Adipocyte (in vitro differentiated cells): ENCODE data around the gene KCNMA1.
"Not testable (repeated sequence)": the region's sequence is repeated elsewhere in the genome, so short reads cannot be mapped to it uniquely, and the experiment has no call there.

Source experiments
- DNase-seq: peaks from one replicate; pipeline ENCODE4 v3.0.0-alpha.2; 2015; ENCODE audit warnings: low read depth
- H3K27me3 ChIP-seq: replicated peaks from 2 replicates; pipeline ENCODE4 v1.7.0; 2013; ENCODE audit warnings: mild to moderate bottlenecking, low read length, moderate library complexity; ENCODE audit not compliant: control insufficient read depth, insufficient read depth
- H3K36me3 ChIP-seq: 2 replicates; pipeline ENCODE4 v1.7.0; 2013; ENCODE audit warnings: low read length, mild to moderate bottlenecking, moderate library complexity; ENCODE audit not compliant: control insufficient read depth, insufficient read depth, severe bottlenecking
- H3K4me1 ChIP-seq: 2 replicates; pipeline ENCODE4 v1.7.0; 2013; ENCODE audit warnings: mild to moderate bottlenecking, low read length, moderate library complexity; ENCODE audit not compliant: control insufficient read depth, insufficient read depth
- H3K4me3 ChIP-seq: 2 replicates; pipeline ENCODE4 v1.7.0; 2013; ENCODE audit warnings: mild to moderate bottlenecking, low read length, moderate library complexity
- H3K9ac ChIP-seq: 2 replicates; pipeline ENCODE4 v1.7.0; 2013; ENCODE audit warnings: mild to moderate bottlenecking, low read length, moderate library complexity
- H3K9me3 ChIP-seq: 2 replicates; pipeline ENCODE4 v1.7.0; 2013; ENCODE audit warnings: mild to moderate bottlenecking, low read length, moderate library complexity; ENCODE audit not compliant: control insufficient read depth

Gene KCNMA1

GRCh38 chr10:77417806-77418640, 219.6 kb downstream of the KCNMA1 start:
- no peaks in the 10 kb centered on the region for H3K27me3 ChIP-seq
- no peak for DNase-seq

GRCh38 chr10:77417359-77417758, 220.2 kb downstream of the KCNMA1 start:
- Histone ChIP-seq H3K27me3 (no peaks in the 10 kb centered on the region), H3K4me1 (peaks cover 30% of the 10 kb centered on the region), H3K4me3 (no peak overlapping the region), H3K9ac (no peak overlapping the region), H3K9me3 (no peaks in the 10 kb centered on the region), H3K36me3 (no peaks in the 10 kb centered on the region)
- peak; percentile 33 for DNase-seq

More at GRCh38 chr10:77417806-77418640, 219.6 kb downstream of the KCNMA1 start:
- H3K9ac ChIP-seq: no peak overlapping the region
- H3K4me3 ChIP-seq: no peak overlapping the region
- H3K4me1 ChIP-seq: peaks cover 30% of the 10 kb centered on the region
- no peaks in the 10 kb centered on the region for H3K9me3 ChIP-seq
- no peaks in the 10 kb centered on the region for H3K36me3 ChIP-seq

- peak; percentile 86 for DNase-seq
- H3K36me3 ChIP-seq: no peaks in the 10 kb centered on the region
- no peaks in the 10 kb centered on the region for H3K9me3 ChIP-seq
These were observed 221.1 kb downstream of the KCNMA1 start for GRCh38 chr10:77416311-77417135.

GRCh38 chr10:77415313-77415960, 222.2 kb downstream of the KCNMA1 start:
- H3K9me3 ChIP-seq: no peaks in the 10 kb centered on the region
- H3K4me1 ChIP-seq: peaks cover 30% of the 10 kb centered on the region
- no peaks in the 10 kb centered on the region for H3K36me3 ChIP-seq
- no peak overlapping the region for H3K4me3 ChIP-seq
- H3K27me3 ChIP-seq: peaks cover 6% of the 10 kb centered on the region
- peak; percentile 25 for DNase-seq
- H3K9ac ChIP-seq: no peak overlapping the region

More at GRCh38 chr10:77416311-77417135, 221.1 kb downstream of the KCNMA1 start:
- peaks cover 1% of the 10 kb centered on the region for H3K27me3 ChIP-seq
- peak overlapping the region; percentile 7 for H3K9ac ChIP-seq
- H3K4me3 ChIP-seq: no peak overlapping the region
- H3K4me1 ChIP-seq: peaks cover 30% of the 10 kb centered on the region

GRCh38 chr10:77413231-77413630, 224.4 kb downstream of the KCNMA1 start:
- H3K4me1 ChIP-seq: peaks cover 30% of the 10 kb centered on the region
- DNase-seq: no peak

GRCh38 chr10:77412573-77413133, 225.0 kb downstream of the KCNMA1 start:
- not testable (repeated sequence) for H3K36me3 ChIP-seq

More at GRCh38 chr10:77413231-77413630, 224.4 kb downstream of the KCNMA1 start:
- H3K27me3 ChIP-seq: peaks cover 6% of the 10 kb centered on the region
- H3K4me3 ChIP-seq: no peak overlapping the region
- H3K9me3 ChIP-seq: no peaks in the 10 kb centered on the region
- no peaks in the 10 kb centered on the region for H3K36me3 ChIP-seq
- no peak overlapping the region for H3K9ac ChIP-seq

GRCh38 chr10:77411805-77412204, 225.8 kb downstream of the KCNMA1 start:
- Histone ChIP-seq H3K9me3 (no peaks in the 10 kb centered on the region), H3K27me3 (peaks cover 6% of the 10 kb centered on the region), H3K4me3 (no peak overlapping the region), H3K9ac (no peak overlapping the region), H3K4me1 (peaks cover 16% of the 10 kb centered on the region), H3K36me3 (no peaks in the 10 kb centered on the region)
- no peak for DNase-seq

More at GRCh38 chr10:77412573-77413133, 225.0 kb downstream of the KCNMA1 start:
- H3K4me1 ChIP-seq: peaks cover 24% of the 10 kb centered on the region
- not testable (repeated sequence) for H3K9me3 ChIP-seq, H3K4me3 ChIP-seq, H3K9ac ChIP-seq, DNase-seq, H3K27me3 ChIP-seq

- Histone ChIP-seq H3K9ac (no peak overlapping the region), H3K27me3 (peaks cover 6% of the 10 kb centered on the region), H3K4me1 (peaks cover 3% of the 10 kb centered on the region), H3K36me3 (no peaks in the 10 kb centered on the region), H3K4me3 (no peak overlapping the region), H3K9me3 (no peaks in the 10 kb centered on the region)
- no peak for DNase-seq
These were observed 227.1 kb downstream of the KCNMA1 start for GRCh38 chr10:77410523-77410922.

GRCh38 chr10:77409697-77410471, 227.7 kb downstream of the KCNMA1 start:
- no peak overlapping the region for H3K9ac ChIP-seq
- H3K36me3 ChIP-seq: no peaks in the 10 kb centered on the region
- DNase-seq: no peak

GRCh38 chr10:77408259-77408658, 229.3 kb downstream of the KCNMA1 start:
- peaks cover 6% of the 10 kb centered on the region for H3K27me3 ChIP-seq
- H3K4me1 ChIP-seq: no peaks in the 10 kb centered on the region
- no peaks in the 10 kb centered on the region for H3K36me3 ChIP-seq
- H3K9me3 ChIP-seq: no peaks in the 10 kb centered on the region
- DNase-seq: no peak
- H3K4me3 ChIP-seq: no peak overlapping the region
- H3K9ac ChIP-seq: no peak overlapping the region

More at GRCh38 chr10:77409697-77410471, 227.7 kb downstream of the KCNMA1 start:
- no peaks in the 10 kb centered on the region for H3K9me3 ChIP-seq
- no peaks in the 10 kb centered on the region for H3K4me1 ChIP-seq
- H3K27me3 ChIP-seq: peaks cover 6% of the 10 kb centered on the region
- no peak overlapping the region for H3K4me3 ChIP-seq
